ENCODE results near the gene TALDO1. TPM values are rescaled to one million over a fixed set of nuclear protein-coding genes. Genes with fewer than 3 reads are reported as not detected.

The TALDO1 gene
- total and polyA plus RNA-seq, 2 donors (not counting 3 experiments of a cell fraction or from before 2014, with no cell fraction given) = 211 to 294 TPM

DNA sequence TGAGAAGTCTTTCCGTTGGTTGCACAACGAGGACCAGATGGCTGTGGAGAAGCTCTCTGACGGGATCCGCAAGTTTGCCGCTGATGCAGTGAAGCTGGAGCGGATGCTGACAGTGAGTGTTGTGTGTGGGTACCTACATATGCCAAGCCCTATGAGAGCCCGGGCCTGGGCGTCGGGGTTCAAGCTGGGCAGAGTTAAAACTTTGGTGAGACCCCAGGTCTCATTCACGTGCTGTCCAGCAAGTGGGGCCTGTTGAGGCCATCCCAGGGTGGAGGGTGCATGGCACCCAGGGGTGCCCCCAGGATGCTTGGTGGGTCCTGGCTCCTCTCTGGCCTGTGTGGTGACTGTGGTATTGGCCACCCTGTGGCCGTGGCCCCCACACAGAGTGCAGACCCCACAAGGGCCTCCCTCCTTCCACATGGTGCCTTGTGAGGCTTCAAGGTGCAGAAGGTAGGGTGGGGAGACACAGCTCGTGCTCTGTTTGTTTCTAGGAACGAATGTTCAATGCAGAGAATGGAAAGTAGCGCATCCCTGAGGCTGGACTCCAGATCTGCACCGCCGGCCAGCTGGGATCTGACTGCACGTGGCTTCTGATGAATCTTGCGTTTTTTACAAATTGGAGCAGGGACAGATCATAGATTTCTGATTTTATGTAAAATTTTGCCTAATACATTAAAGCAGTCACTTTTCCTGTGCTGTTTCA is 17.2 kb downstream of the TALDO1 start:
- TF ChIP-seq POLR2A (IDR thresholded peaks at IDR 0.05; ENCODE audit: low read depth, low read length) (no peak), POLR2AphosphoS5 (IDR thresholded peaks at IDR 0.05; ENCODE audit: insufficient read depth, low read depth, low read length) (no peak), MYC (IDR thresholded peaks at IDR 0.05; ENCODE audit: low read depth, low read length) (no peak), JUN (IDR thresholded peaks at IDR 0.05; ENCODE audit: borderline replicate concordance, insufficient read depth, insufficient read length, low read depth) (no peak), EZH2 (IDR thresholded peaks at IDR 0.05; ENCODE audit: borderline replicate concordance, low read depth, low read length, severe bottlenecking) (no peak), FOS (IDR thresholded peaks at IDR 0.05; ENCODE audit: borderline replicate concordance, insufficient read depth, low read length) (no peak), GATA2 (IDR thresholded peaks at IDR 0.05; ENCODE audit: insufficient read depth, insufficient read length, low read depth, low read length) (no peak)
- TF ChIP-seq, protein P1, sequence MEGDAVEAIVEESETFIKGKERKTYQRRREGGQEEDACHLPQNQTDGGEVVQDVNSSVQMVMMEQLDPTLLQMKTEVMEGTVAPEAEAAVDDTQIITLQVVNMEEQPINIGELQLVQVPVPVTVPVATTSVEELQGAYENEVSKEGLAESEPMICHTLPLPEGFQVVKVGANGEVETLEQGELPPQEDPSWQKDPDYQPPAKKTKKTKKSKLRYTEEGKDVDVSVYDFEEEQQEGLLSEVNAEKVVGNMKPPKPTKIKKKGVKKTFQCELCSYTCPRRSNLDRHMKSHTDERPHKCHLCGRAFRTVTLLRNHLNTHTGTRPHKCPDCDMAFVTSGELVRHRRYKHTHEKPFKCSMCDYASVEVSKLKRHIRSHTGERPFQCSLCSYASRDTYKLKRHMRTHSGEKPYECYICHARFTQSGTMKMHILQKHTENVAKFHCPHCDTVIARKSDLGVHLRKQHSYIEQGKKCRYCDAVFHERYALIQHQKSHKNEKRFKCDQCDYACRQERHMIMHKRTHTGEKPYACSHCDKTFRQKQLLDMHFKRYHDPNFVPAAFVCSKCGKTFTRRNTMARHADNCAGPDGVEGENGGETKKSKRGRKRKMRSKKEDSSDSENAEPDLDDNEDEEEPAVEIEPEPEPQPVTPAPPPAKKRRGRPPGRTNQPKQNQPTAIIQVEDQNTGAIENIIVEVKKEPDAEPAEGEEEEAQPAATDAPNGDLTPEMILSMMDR (IDR thresholded peaks at IDR 0.05; ENCODE audit: extremely low read depth in 1 of 2, insufficient read depth in 1 of 2, low read depth in 1 of 2, low read length in 2 of 2) = no peak
- TF ChIP-seq, protein P2, sequence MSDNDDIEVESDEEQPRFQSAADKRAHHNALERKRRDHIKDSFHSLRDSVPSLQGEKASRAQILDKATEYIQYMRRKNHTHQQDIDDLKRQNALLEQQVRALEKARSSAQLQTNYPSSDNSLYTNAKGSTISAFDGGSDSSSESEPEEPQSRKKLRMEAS (IDR thresholded peaks at IDR 0.05; ENCODE audit: insufficient read depth, insufficient read length) = no peak
- BruUV-seq (replicated peaks) = TSS peak; percentile 13
- CTCF ChIA-PET = interaction anchor here (1.1 kb wide), 1 partner anchor 16 kb away, joined by 4 read pairs; no protein-coding TSS in a partner anchor

More for the DNA sequence above, 17.2 kb downstream of the TALDO1 start:
- H3K36me3 ChIP-seq (ENCODE audit: control insufficient read depth in 2 of 2, extremely low read depth in 1 of 2, insufficient read depth in 2 of 2, low read length in 2 of 2) = peaks cover 13 to 31% of the 10 kb centered on the region in 2 experiments
- no peaks in the 10 kb centered on the region for H3K9me1 ChIP-seq (replicated peaks; ENCODE audit: control insufficient read depth, extremely low read depth, insufficient read depth, low read length)
- H3K4me3 ChIP-seq (replicated peaks in 1 of 3; ENCODE audit: insufficient read depth in 1 of 3, low read depth in 1 of 3, low read length in 3 of 3) = no peak overlapping the region
- no peak overlapping the region for H3K4me2 ChIP-seq (ENCODE audit: insufficient read depth, low read length)
- POLR2A ChIA-PET = no interaction called here
- no peak overlapping the region for H3K27ac ChIP-seq (ENCODE audit: insufficient read depth, low read depth, low read length)
- H4K20me1 ChIP-seq (replicated peaks; ENCODE audit: control insufficient read depth, extremely low read depth, insufficient read depth, low read length) = no peaks in the 10 kb centered on the region
- H3K9me3 ChIP-seq (replicated peaks; ENCODE audit: control insufficient read depth, insufficient read depth, low read length) = no peaks in the 10 kb centered on the region
- H2AFZ ChIP-seq (ENCODE audit: low read depth, low read length) = no peak overlapping the region
- dilution Hi-C loops (cut with MboI; ENCODE audit: extremely low pct_ligation_motif_present, low sequenced_read_pairs) (no loop called here), intact Hi-C loops (cut with micrococcal nuclease) (no loop called here)
- DNase-seq (ENCODE audit: low read depth, low spot score) (no peak), FAIRE-seq (peak; percentile 48)
- no peaks in the 10 kb centered on the region for H3K4me1 ChIP-seq (ENCODE audit: control insufficient read depth, extremely low read depth, insufficient read depth, low read length)
- no peaks in the 10 kb centered on the region for H3K79me2 ChIP-seq (ENCODE audit: control insufficient read depth, insufficient read depth, low read length)
- no peaks in the 10 kb centered on the region for H3K27me3 ChIP-seq (ENCODE audit: control insufficient read depth in 2 of 2, insufficient read depth in 2 of 2, low read length in 2 of 2)
- H3K9ac ChIP-seq (replicated peaks; ENCODE audit: extremely low read depth, insufficient read depth, low read length) = no peak overlapping the region

Measured in endothelial cell of umbilical vein (primary cell).